ENCODE results near the gene SLC48A1.
"Not testable (repeated sequence)": the region's sequence is repeated elsewhere in the genome, so short reads cannot be mapped to it uniquely, and the experiment has no call there.

Gene SLC48A1

GRCh38 chr12:47793015-47793681 is 20.1 kb downstream of the SLC48A1 start:
- ATAC-seq (no peak), DNase-seq (no peak)

- ATAC-seq (no peak), DNase-seq (no peak)
These were observed 21.6 kb downstream of the SLC48A1 start for GRCh38 chr12:47794679-47795078.

- ATAC-seq (no peak), DNase-seq (no peak)
These were observed 22.2 kb downstream of the SLC48A1 start for GRCh38 chr12:47795121-47795813.

GRCh38 chr12:47795814-47796411 is 22.9 kb downstream of the SLC48A1 start:
- no peak for ATAC-seq
- DNase-seq, result no peak

- ATAC-seq (peak; percentile 34), DNase-seq (peak; percentile 44)
These were observed 24.4 kb downstream of the SLC48A1 start for GRCh38 chr12:47797441-47797840.

- ATAC-seq (no peak), DNase-seq (no peak)
These were observed 25.4 kb downstream of the SLC48A1 start for GRCh38 chr12:47798382-47798948.

GRCh38 chr12:47799357-47799955 is 26.4 kb downstream of the SLC48A1 start:
- ATAC-seq, result no peak
- no peak for DNase-seq

- DNase-seq (no peak), ATAC-seq (no peak)
These were observed 27.5 kb downstream of the SLC48A1 start for GRCh38 chr12:47800582-47800981.

- DNase-seq (no peak), ATAC-seq (no peak)
These were observed 28.3 kb downstream of the SLC48A1 start for GRCh38 chr12:47801170-47801903.

- ATAC-seq (no peak), DNase-seq (no peak)
These were observed 28.8 kb downstream of the SLC48A1 start for GRCh38 chr12:47801904-47802246.

GRCh38 chr12:47802312-47802711 is 29.3 kb downstream of the SLC48A1 start:
- ATAC-seq, result peak; percentile 10
- DNase-seq, result no peak

GRCh38 chr12:47803191-47803875 is 30.3 kb downstream of the SLC48A1 start:
- DNase-seq (no peak), ATAC-seq (no peak)

GRCh38 chr12:47804171-47804570 is 31.1 kb downstream of the SLC48A1 start:
- DNase-seq, result no peak
- ATAC-seq, result no peak

- ATAC-seq (no peak), DNase-seq (no peak)
These were observed 32.4 kb downstream of the SLC48A1 start for GRCh38 chr12:47805417-47805816.

- DNase-seq (no peak), ATAC-seq (no peak)
These were observed 34.3 kb downstream of the SLC48A1 start for GRCh38 chr12:47807338-47807737.

- DNase-seq (peak; percentile 86), ATAC-seq (peak; percentile 50)
These were observed 35.0 kb downstream of the SLC48A1 start for GRCh38 chr12:47808050-47808449.

- ATAC-seq, result peak; percentile 36
- peak; percentile 75 for DNase-seq
These were observed 35.7 kb downstream of the SLC48A1 start for GRCh38 chr12:47808574-47809365.

- not testable (repeated sequence) for ATAC-seq, DNase-seq
These were observed 36.5 kb downstream of the SLC48A1 start for GRCh38 chr12:47809518-47809917.

GRCh38 chr12:47811072-47811396 is 38.0 kb downstream of the SLC48A1 start:
- ATAC-seq (no peak), DNase-seq (no peak)

GRCh38 chr12:47811581-47812484 is 38.8 kb downstream of the SLC48A1 start:
- no peak for DNase-seq
- no peak for ATAC-seq

Data from stimulated activated naive CD8-positive, alpha-beta T cell treated with anti-CD3 and anti-CD28 coated beads, Interleukin-15, Interleukin-2, amounts not matched to agents 100 U/mL and 50 U/mL, for 24 hours (primary cell).